Activated CD8-positive, alpha-beta memory T cell treated with anti-CD3 and anti-CD28 coated beads for 48 hours (primary cell): ENCODE results near the gene AKAP6.

Experiments
- DNase-seq, 3 experiments: peaks; one replicate each; pipeline ENCODE4 v3.0.0-alpha.2; 2020; ENCODE audit warnings: low read depth in 2 of 3, low spot score in 2 of 3

The AKAP6 gene

DNA sequence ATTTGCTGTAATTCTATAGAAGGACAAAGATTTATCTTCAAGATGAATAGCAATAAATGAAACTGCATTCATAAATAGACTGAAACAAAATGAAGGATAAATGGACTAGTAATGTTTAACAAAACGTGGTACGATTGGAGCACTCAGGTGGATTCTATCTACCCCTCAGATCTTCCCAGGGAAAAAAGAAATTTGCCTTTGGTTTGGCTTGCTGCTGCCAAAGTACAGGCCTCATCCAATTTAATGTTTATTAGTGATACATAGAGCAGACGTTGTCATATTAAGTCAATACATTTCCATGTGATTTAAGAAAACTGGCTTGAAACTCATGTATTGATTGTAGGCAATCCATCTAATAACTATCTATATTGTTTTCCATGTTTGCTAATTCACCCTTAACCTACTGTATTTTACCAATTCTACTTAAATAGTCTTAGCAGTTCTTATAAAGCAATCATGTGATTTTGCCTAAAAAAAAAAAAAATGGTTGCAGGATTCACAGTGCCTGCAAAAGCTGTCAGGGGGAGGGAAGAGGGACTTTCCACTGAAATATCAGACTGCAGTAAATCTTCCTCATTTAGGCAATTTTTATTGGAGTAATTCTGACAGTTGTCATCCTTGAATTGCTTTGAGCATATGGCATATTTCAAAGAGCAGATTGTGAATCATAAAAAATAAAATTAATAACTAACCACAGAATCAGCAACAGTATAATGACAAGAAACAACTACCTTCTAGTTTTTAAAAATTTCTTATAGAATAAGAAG lies 367.4 kb downstream of the AKAP6 start:
- DNase-seq, result no peak

DNA sequence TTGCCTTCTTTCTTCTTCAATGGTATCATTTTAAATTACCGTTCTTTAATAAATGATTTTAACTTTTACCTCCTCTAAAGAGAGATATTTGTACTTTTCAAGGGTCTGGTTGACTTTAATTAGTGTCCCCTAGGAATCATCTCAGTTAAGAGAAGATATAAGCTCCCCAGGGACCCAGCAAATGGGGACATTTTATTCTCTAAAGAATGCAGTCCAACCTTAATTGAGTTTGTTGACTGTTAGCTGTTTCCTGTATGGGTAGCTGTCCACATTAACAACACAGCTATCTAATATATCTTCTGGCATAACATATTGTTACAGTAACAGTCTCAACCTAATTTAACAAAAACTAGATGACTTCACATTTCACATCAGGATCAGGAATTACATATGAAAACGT lies 368.0 kb downstream of the AKAP6 start:
- DNase-seq, result no peak

DNA sequence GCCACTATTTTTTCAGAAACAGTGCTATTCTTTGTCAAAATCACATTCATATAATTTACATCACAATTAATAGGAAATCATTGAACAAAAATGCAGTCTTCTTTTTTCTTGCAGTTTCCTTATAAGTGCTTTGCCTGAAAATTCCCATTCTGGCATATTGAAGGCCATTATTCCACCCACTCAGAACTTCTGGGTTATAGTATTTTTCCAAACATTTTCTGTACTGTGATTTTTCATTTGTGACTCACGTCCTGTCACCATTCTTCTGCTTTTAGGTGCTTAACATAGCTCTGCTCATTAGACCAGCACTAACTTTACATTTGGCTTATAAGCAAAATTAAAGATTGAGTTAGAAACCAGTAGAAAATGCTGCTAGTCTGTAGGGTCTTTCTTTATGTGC lies 368.6 kb downstream of the AKAP6 start:
- DNase-seq, result no peak

DNA sequence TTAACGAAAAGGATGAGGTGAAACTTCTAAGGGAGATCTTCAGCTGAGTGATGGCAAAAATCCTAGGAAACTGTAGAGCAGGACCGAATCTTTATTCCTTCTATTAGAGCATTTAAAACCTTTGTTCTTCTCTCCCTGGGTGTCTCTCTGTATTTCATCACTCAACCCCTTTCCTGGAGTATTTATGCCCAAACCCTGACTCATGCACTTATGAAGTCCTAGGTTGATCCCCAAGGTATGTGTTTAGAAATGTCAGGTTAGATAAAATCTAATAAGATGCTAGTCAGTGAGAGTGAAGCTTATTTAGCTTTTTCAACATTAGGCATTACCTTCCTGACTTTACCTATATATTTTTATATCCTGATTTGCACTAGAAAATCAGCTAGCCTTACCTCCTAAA lies 369.7 kb downstream of the AKAP6 start:
- no peak for DNase-seq

DNA sequence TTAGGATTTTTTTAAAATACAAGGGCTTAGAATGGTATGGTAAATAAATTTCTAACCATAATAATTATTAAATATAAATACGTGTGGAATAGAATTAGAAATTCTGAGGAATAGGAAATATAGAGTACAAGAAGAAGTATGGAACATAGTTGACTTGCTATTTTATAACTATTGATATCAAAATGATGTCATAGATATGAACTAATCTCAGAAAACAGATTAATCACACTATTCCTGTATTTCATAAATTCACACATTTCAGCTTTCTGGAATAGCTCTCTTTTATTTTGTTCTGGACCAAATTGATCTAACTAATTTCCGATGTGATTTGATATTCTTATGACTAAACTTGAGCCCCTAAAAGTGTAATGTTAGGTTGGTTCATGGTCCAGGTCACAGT lies 372.4 kb downstream of the AKAP6 start:
- no peak for DNase-seq

DNA sequence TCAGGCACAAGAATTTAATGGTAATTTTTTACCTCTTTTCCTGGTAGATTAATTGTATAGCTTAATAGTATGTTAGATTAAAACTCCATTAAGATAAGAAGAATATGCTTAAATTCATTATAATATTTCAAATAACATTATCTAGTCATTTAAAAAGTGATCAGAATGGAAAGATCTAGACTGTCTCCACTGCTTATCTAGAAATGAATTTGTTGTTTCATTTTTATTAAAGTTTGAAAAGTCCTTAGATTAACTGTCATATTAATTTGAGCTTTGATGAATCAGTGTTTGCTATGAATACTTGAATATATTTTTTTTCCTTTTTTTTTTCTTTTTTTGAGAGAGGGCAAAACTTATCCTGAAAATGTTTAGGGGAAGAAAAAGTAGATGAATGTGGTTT lies 373.0 kb downstream of the AKAP6 start:
- DNase-seq, result no peak

DNA sequence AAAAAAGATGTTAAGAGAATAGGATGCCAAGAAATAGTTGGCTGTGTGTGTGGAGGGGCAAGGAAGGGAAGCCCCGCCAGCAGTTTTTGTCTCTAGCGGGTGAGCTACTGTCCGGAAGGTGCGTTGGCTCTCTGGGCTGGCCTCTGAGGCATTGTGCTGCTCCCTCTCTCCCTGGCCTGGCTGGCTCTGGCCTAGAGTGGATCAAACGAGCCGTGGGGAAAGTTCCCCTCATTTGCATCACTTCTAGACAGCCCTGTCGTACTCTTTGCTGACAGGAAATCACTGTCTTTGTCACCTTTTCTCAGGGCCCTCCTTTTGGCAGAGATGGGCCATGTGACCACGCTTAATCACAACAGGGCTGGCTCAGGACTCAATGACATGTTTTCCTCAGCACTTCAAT lies 373.5 kb downstream of the AKAP6 start:
- no peak for DNase-seq

DNA sequence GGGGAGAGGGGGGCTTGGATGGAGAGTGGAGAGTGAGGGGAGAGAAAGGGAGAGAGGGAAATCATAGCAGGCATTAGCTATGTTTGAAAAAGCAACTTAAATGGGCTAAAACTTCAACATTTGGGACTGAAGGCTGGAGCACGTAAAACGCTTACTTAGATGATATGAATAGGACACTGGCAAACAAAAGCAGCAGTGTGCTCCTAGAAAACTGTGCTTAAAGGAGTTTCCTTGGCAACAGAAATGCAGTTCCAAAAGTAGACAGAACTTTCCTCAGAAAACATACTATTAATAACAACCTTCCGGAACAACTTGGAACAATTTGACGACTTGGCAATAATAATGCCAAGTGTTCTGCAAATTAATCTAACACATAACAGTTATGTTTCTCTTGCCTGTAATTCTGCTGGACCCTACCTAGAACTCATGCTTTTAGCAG lies 374.1 kb downstream of the AKAP6 start:
- DNase-seq, result no peak

DNA sequence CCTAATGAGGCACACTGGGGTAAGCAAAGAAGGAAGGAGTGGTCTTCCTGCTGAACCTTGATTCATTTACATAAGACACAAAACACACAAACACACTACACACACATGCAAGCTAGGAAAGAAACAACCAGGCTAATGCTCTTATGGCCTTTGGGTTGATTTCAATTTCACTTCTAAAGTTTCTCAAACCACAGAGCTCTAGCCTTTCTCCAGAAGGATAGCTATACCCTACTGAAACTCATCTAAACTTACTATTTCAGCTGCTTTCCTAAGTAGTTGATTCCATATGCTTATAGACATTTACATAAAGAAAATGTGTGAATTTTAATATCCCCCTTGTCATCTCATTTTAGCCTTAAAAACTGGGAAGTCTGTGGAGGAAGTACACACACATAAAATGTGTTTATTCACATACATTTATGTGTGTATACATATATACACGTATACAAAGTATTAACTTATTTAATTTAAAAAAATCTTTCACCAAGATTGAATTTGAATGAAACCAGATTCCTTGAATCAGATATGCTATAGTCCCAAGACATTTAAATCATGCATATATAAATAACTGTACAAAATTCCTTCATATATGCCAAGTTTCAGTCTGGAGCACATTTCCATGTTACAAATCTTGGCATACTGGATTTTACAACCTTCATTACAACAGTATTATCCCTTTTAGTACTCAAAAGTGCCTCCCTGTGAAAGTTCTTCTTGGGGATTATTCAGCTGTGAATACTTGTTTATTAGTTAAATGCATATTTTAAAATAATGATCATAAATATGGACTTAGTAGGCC lies 377.8 kb downstream of the AKAP6 start:
- no peak for DNase-seq

DNA sequence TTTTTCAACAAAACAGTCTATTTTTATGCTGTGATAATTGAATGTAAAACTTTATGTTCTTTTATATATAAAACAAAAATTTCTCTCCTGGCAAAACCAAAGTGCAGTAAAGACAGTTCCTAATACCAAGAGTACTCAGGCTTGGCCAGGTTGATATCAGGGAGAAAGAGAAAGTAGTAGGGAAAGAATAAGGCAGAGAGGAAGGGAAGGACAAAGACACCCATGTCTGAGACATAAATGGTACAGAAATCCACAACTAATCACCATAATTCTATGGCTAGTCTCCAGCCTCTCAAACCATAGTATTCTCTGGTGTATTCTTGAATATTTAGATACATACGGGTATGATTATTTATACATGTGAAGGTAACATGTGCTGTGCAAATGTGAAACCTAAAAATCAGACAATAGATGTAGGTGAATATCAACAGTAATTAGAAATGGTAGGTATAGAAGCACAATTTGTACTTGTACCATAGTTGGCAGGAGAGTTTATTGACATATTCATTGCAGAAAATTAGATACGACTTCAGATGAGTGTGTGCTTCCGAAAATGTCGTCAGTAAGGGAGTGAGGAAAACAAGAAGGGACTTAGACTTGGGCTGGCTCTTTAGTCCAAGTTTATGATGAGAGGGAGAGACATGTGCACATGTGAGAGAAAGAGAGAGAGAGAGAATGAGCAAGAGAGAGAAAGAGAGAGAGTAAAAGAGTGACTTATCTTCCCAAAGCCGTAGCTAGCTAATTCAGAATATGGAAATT lies 378.8 kb downstream of the AKAP6 start:
- no peak for DNase-seq

DNA sequence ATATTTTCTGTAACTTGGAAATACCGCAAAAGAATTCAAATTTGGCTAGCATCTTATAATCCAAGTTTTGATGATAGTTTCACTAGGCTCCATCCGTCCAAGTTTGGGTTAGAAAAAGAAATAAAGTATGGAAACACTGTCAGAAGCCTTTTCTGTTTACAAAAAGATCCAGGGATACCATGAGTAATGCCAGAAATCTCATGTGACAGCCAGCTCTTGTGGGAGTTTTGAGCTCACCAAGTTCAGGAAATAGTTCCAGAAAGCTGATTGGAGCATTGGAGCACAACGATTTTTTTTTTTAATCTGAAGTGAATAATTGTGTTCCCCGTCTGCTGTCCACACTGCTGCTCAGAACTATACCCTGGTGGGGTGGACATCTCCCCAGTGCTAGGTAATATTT lies 379.9 kb downstream of the AKAP6 start:
- DNase-seq, result no peak

DNA sequence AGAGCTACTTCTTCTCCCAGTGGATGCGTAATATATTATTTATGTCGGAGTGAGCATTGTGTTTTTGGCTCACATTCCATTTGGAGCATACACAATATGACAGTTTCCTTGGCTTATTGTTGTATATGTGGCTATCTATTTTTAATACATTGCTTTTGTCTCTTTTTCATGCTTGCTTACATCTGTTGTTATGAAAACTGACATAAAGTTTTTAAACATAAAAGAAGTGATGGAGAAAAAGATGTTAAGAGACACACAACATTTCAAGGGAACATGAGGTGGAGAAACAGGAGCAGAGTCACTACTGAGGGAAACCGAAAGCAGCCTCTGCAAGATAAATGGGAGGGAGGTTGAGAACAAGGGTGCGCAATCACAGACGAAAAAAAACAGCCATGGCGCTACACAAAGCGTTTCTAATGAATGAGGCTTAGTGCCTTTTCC lies 381.2 kb downstream of the AKAP6 start:
- no peak for DNase-seq

DNA sequence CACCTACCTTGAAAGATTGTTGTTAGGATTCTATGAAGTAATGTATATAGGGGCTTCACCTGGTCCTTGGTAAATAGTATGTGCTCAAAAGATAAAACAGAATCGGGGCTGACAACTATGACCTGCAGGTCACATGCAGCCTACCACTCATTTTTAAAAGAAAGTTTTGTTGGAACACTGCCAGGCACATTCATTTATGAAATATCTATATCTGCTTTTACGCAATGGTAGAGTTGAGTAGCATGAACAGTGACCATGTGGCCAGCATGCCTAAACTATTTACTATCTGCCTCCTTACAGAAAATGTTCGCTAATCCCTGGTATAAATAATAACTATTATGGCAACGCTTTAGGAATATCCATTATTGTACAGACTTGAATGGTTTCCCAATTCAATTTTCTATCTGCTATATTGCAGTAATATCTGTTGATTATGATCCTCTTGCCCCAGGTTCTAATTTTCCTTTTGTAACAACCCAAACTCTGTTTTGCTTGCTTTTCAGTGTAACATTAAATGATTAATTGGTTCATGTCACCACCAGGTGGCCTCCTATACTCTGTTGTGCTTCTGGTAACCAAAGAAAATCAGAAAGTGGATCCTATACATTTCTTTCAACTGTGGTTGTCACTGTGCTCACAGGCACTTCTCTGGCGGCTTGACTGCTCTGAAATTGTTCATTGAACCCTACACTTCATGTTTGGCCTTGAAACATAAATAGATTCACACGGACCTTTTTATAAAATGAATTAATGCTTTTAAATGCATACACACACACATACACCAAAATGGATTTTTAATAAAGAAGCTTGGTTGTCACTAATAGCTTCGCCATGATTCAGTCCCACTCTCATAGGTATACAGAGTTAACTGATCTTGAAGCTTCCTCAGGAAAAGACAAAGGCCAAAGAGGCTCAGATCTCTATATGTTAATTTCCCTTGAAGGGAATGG lies 381.9 kb downstream of the AKAP6 start:
- DNase-seq, result no peak

DNA sequence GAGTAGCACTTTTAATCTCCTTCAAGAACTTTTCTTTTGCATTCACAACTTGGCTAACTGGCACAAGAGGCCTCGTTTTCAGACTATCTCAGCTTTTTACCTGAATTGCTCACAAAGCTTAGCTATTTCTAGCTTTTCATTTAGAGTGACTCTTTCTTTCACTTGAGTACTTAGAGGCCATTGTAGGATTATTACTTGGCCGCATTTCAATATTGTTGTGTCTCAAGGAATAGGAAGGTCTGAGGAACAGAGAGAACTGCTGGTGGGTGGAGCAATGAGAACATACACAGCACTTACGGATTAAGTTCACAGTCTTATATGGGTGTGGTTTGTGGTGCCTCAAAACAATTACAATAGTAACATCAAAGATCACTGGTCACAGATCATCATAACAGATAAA lies 384.8 kb downstream of the AKAP6 start:
- DNase-seq, result no peak

DNA sequence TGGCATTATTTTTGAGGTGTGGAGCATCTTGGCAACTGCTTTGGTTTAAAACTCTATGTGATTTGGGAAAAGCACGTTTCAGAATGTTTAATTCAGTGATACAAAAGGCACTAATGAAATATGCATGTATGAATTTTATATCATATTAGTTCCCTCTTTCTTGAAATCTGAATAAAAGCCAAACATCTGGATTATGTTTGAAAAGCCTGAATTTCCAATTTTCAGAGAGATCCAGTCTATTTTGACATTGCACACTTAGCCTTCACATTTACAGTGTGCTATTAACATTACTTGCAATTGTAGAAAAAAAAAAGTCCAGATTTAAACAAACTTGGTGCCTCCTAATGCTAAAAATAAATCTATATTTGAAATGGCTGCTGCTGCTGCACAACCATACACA lies 390.5 kb downstream of the AKAP6 start:
- DNase-seq, result no peak

DNA sequence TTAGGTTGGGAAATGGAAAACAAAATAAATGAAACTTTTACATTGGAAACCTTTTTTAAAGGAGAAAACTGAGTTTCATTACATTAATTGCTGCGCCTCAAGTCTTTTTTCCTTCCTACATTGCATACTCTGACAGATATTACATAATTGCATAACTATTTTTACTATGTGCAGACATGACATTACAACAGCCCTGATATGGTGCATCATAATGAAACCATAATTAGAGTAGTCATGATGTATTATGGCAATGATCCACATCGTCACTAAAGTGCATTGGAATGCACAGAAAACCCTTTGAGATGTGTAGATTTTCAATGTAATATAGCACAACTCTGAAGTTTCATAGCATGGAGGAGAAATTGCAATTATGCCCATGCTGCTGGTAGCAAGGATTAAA lies 391.8 kb downstream of the AKAP6 start:
- no peak for DNase-seq

DNA sequence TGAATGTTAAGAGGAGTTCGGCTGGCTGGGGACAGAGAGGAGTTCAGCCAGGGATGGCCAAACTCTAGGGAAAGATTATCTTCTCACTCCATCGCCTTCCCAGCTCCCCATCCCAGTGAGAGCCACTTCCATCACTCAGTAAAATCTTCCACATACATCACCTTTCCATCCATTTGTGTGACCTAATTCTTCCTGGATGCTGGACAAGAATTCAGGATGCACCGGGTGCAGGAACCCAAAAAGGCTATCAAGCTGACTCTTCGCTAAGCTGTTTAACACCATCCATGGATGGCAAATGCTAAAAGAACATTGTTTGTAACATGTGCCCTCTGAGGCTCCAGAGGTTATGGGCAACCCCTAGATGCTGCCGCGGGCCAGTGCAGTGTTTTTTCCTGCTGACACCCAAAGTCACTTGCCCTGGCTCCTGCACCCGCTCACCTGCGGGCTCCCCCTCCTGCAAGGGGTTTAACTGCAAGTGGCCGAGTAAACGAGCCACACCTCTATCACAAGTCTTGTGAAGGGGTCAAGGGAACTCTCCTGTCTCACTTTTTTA lies 393.6 kb downstream of the AKAP6 start:
- DNase-seq, result no peak

DNA sequence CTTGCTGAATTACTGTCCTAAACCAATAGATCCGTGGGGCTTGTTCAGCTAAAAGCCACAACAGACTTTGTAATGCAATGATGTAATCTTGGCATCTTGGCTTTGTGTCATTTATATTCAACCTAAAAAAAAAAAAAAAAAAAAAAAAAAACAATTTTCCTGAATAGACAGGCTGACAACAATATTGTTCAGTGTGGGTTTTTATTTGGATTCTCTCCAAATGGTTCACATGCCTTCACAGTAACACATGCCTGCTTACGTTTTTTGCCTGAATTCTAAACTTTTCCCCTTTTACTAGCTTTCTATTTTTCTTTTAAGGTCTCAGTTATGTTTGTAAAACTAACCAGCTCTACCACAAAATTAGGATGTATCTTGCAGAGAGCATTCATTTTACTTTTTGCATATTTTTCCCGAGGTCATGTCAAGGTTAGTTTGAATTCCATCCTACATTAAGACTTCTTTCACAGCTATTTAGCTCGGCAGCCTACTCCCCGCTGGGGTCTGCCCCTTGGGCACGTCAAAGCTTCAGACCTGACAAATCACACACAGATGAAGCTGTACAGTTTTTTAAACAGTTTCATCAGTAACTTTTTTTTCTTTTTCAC lies 395.9 kb downstream of the AKAP6 start:
- no peak for DNase-seq

DNA sequence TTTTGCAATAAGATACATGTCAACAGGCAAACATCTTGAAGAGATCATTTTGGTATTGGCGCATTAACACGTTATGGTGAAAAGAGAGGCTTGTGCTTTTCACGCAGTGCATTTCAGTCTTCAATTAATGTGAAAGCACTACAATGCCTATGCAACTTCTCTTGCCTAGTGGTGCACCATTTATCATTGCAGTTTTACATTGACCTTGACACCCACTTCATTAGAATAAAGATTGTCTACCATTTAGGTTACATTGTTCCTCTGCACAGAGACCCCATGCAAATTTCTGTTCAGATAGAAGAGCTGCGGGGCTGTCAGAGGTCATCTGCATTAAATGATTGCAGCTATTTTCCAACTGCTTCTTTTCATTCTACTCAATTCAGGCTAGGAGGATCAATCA lies 397.4 kb downstream of the AKAP6 start:
- DNase-seq, result no peak

DNA sequence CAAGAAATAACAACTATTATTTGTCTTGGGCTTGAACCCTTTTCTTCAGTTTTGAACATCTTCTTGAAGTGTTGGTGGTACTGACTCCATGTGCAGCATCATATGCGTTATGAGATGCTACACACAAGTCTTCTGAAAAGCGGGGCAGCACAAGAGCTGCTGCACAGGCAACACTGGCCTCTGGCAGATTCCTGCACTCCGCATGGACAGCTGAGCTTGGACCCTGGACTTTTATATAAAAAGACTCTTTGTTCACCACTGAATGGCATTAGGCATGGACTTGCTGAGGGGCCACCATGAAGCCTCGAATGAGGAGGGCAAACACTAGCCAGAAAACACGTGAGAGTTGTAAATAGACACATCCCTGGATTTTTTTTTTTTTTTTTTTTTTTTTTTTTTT lies 398.7 kb downstream of the AKAP6 start:
- no peak for DNase-seq
